Stimulated activated CD8-positive, alpha-beta memory T cell treated with anti-CD3 and anti-CD28 coated beads, Interleukin-15, amount 100 ng/mL, for 1 hour (primary cell): ENCODE data around the gene CYP11A1.

ENCODE experiments used
- DNase-seq: peaks from one replicate; pipeline ENCODE4 v3.0.0-alpha.2; 2020; ENCODE audit warnings: low read depth

Gene CYP11A1

DNA sequence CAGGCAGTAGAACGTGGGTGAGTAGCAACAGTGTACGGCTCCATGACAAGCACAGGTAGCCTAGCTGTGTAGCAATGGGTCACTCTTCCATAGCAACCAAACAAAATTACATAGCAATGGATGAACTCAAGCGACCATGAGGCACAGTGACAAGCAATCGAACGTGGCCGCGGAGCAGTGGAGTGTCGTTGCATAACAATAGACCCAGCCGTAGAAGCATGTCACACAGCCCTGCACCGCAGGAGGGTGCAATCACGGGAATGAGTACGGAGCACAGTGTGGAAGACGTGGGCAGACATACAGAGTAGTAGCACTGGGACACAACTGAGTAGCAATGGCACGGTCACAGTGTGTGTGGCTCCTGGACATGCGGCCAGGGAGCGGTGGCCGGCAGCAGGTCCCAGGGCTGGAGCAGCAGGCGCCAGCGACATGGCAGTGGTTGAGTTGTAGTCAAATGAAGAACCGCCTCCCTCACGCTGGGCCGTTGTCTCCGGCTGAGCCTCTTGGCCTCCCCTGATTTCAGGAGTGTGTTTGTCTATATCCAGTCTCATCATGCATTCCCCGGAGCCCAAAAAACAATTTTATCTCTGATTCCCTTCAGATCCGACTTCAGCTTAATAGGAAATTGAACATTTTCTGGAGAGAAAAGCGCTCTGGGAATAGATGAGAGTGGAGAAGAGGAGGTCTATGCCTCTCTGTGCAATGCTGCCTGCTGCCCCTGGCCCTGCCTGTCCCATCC, 67.2 kb downstream of the CYP11A1 start:
- no peak for DNase-seq

DNA sequence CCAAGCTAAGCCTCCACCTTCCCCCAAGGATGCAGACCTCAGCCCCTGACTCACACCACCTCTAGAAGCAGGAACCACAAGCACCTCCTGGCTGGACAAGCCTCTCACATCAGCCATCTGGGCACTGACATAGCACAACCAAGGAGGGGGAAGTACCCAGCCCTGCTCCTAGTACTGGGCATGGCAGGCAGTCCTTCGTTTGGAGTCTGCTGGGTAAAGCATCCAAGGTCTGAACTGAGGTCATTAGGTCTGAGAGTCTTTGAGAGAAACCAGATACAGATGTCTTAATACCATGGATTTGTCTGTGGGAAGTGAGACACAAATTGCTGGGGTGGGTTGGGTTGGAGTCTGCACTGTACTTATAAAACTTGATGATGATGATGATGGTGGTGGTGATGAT, 69.6 kb downstream of the CYP11A1 start:
- DNase-seq = no peak

DNA sequence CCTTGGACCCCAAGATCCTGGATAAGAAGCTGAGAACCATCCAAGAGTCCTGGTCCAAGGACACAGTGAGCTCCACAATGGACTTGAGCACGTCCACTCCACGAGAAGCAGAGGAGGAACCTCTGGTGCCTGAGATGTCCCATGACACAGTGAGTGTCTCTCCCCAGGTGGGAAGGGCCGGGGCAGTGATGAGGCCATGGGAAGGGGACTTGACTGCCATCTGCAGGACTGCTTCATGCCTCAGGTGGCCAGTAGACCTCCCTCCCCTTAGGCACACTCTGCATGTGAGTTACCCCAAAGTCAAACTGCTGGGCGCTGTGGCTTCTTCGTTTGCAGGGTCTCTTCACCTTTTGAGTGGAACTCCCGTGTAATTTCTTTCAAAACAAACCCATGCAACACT, 71.6 kb downstream of the CYP11A1 start:
- DNase-seq = no peak

DNA sequence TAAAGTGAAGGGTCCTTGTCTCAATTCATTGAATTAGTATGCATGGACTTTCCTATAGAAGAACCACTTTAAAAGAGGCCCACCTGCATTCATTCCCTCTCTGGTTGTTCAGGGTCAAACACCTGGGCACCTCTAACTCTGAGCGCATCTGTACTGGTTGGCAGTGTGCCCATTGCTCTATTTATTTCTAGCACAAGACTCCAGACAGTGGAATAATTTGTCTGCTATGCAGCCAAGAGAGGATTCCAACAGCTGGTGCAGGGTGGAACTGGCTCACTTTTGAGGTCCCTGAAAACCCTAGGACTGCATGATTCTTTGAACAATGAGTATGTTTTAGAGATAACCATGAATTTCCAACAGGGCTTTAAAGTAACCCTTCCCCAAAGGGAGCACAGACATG, 73.4 kb downstream of the CYP11A1 start:
- DNase-seq = no peak

DNA sequence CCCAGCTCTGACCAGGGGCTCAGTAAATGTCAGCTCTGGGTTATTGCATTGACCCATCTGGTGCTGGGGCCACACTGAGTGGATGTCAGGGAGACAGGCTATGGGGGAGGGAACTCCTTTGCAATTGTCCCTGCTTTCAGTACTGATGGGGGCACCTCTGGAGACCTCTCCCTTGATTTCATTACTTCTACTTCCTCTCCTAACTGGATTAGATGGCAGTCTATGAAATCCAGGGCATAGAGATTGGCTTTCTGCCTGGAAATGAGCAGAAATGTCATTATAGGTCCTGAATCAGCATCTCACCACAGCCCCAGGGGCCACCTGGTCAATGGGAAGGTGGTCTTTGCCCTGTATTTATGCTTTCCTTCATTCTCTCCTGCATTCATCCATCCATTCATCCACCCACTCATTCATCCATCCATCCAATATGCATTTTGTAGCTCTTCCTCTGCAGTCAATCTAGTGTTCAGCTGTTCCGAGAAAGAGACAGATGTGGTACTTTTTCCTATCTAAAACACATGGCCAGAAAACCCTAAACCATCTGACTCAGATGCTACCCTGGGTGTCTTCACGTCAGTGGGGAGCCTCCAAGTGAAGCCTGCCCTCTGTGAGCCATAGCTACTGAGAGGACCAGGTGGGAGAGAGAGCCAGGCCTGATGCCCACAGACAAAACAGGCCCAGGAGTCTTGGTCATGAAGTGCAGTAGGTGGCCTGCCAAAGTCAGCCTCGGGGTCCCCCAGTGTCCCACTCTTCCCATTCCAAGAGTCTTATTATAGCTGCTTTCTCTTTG, 74.2 kb downstream of the CYP11A1 start:
- no peak for DNase-seq

DNA sequence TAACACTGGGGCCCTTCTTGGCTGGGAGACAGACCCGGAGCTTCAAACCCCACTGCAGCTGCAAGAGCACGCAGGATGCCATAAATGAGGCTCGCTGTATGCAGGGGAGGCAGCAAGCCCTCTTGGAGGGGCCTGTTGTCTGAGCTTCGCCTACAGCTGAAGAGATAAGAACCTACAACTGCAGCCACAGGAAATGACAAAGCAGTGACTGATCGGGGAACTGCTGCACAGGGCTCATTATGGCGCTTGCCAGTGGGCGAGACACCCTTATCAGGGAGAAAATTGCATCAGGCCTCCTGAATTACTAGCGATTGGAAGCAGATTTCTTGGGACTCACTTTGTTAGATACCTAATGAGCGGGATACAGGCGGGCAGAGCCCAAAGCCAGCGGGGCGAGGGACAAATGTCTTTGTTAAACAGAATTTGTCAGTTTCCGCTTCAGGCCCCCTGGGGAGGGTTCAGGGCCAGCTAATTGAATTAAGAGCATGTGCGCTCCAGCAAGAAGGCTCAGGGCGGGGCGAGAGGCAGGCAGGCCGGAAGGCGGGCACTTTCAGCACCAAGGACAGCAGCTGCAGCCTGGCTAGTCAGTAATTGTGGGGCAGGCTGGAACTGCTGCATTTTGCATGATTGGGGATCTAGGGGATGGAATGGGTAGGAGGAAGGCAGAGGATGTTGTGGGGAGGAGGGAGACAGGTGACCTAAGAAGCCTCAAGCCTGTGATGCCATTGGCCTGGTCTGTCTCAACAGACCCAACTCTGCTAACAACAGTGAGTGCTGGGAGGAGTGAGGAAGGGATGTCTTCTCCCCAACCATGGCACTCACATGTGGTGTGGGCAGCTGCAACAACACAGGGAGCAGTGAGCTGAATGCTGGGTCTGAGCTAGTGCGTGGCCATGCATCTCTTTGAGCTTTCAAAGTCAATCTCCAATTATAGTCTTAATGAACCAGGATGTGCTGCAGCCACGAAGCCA, 76.1 kb downstream of the CYP11A1 start:
- DNase-seq = peak; percentile 37

DNA sequence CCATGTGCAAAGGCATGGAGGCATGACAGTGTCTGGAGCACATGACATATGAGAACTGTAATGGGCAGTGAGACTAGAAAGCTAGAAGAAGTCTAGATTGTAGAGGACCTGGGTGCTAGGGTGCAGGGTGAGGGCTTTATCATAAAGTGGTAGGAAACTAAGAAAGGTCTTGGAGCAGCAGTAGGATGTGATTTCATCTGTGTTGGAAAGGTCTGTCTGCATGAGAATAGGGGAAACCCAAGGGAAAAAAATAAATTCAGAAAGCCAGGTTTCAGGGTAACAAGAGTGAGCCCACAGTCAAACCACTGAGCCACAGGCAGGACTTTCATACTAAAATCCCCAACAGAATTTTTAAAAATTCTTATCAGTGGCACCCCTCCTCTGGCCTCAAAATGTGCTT, 76.8 kb downstream of the CYP11A1 start:
- DNase-seq = no peak

DNA sequence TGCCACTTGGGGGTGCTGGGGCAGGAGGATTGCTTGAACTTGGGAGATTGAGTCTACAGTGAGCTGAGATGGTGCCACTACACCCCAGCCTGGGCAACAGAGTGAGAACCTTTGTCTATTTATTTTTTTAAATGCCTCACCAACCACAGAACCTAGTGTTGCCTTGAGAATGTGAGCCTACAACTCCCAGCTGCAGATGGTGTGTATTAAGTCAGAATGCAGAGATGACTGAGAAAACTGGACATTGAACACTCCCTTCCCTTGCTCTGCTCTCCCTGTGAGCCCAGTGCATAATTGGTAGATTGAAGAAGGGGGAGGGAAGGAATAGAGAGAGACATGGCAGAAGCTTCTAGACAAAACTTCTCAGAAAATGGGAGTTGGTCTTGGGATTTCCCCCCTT, 77.8 kb downstream of the CYP11A1 start:
- DNase-seq = no peak
